Measurements from ENCODE around the gene AP5M1. TPM values are rescaled to one million over a fixed set of nuclear protein-coding genes. Genes with fewer than 3 reads are reported as not detected.
"Not testable (repeated sequence)": the region's sequence is repeated elsewhere in the genome, so short reads cannot be mapped to it uniquely, and the experiment has no call there.

The AP5M1 gene
- polyA plus RNA-seq, 3 donors = 15.3 to 26.2 (median 20.3) TPM

- no peak overlapping the region for H3K4me2 ChIP-seq (replicated peaks; ENCODE audit: extremely low read depth, low read length, poor library complexity, severe bottlenecking)
- Mint-ChIP-seq H3K4me3 (no peak overlapping the region), H3K27me3 (ENCODE audit: low read depth in 3 of 3) (peaks cover 0 to 2% (median 0%) of the 10 kb centered on the region in 3 donors), H3K9me3 (peaks cover 0 to 3% (median 2%) of the 10 kb centered on the region in 7 donors), H3K27ac (peak overlapping the region in 5 of 7 donors; percentile 12 to 73 (median 34)), H3K36me3 (peaks cover 10 to 21% of the 10 kb centered on the region in 2 donors), H3K4me1 (peaks cover 20% of the 10 kb centered on the region)
- peaks cover 91% of the 10 kb centered on the region for H3K79me2 ChIP-seq (ENCODE audit: insufficient read depth, low read length)
- no peaks in the 10 kb centered on the region for H3K27me3 ChIP-seq (ENCODE audit: control insufficient read depth in 2 of 2, insufficient read depth in 2 of 2, low read length in 2 of 2)
- H3K36me3 ChIP-seq (replicated peaks in 1 of 2; ENCODE audit: control insufficient read depth in 1 of 2, insufficient read depth in 2 of 2, low read length in 2 of 2) = peaks cover 3 to 5% of the 10 kb centered on the region in 2 donors
- intact Hi-C loops (cut with micrococcal nuclease) = no loop called here
- H2AFZ ChIP-seq (ENCODE audit: insufficient read depth, low read depth, low read length, poor library complexity, severe bottlenecking) = no peak overlapping the region
- no peak overlapping the region for H3K27ac ChIP-seq (ENCODE audit: low read depth in 1 of 2, low read length in 2 of 2)
- DNase-seq = no peak
- no peaks in the 10 kb centered on the region for H3K9me3 ChIP-seq (replicated peaks in 1 of 2; ENCODE audit: control insufficient read depth in 1 of 2, insufficient read depth in 1 of 2, low read length in 2 of 2)
- no peaks in the 10 kb centered on the region for H3K4me1 ChIP-seq (ENCODE audit: control insufficient read depth in 1 of 2, insufficient read depth in 2 of 2, low read length in 2 of 2)
- H3K4me3 ChIP-seq (replicated peaks in 1 of 3; ENCODE audit: low read depth in 2 of 3, low read length in 3 of 3) = no peak overlapping the region
- no peak overlapping the region for H3K9ac ChIP-seq (ENCODE audit: insufficient read depth, low read length, poor library complexity, severe bottlenecking)
- no peak for TF ChIP-seq CTCF (IDR thresholded peaks at IDR 0.05)
- peaks cover 89% of the 10 kb centered on the region for H4K20me1 ChIP-seq (ENCODE audit: insufficient read depth, low read length)
Measured at GRCh38 chr14:57254884-57255283, 13.9 kb upstream of the AP5M1 start.

GRCh38 chr14:57258221-57258620, 10.6 kb upstream of the AP5M1 start:
- H3K27me3 Mint-ChIP-seq (ENCODE audit: low read depth in 3 of 3); H3K36me3 ChIP-seq (replicated peaks in 1 of 2; ENCODE audit: control insufficient read depth in 1 of 2, insufficient read depth in 2 of 2, low read length in 2 of 2); H3K9ac ChIP-seq (ENCODE audit: insufficient read depth, low read length, poor library complexity, severe bottlenecking); H3K9me3 Mint-ChIP-seq; H3K27ac ChIP-seq (ENCODE audit: low read depth in 1 of 2, low read length in 2 of 2); H3K27ac Mint-ChIP-seq; H3K4me3 Mint-ChIP-seq; H3K4me1 ChIP-seq (ENCODE audit: control insufficient read depth in 1 of 2, insufficient read depth in 2 of 2, low read length in 2 of 2); H3K4me3 ChIP-seq (replicated peaks in 1 of 3; ENCODE audit: low read depth in 2 of 3, low read length in 3 of 3); intact Hi-C loops (cut with micrococcal nuclease); H3K9me3 ChIP-seq (replicated peaks in 1 of 2; ENCODE audit: control insufficient read depth in 1 of 2, insufficient read depth in 1 of 2, low read length in 2 of 2); DNase-seq; H3K4me2 ChIP-seq (replicated peaks; ENCODE audit: extremely low read depth, low read length, poor library complexity, severe bottlenecking); H2AFZ ChIP-seq (ENCODE audit: insufficient read depth, low read depth, low read length, poor library complexity, severe bottlenecking); H3K27me3 ChIP-seq (ENCODE audit: control insufficient read depth in 2 of 2, insufficient read depth in 2 of 2, low read length in 2 of 2): not testable (repeated sequence)
- no CpG with 5 or more reads among the region's 2 CpGs for WGBS (ENCODE audit: insufficient coverage)
- H4K20me1 ChIP-seq (ENCODE audit: insufficient read depth, low read length) = peaks cover 85% of the 10 kb centered on the region
- peaks cover 10 to 24% of the 10 kb centered on the region in 2 donors for H3K36me3 Mint-ChIP-seq
- H3K4me1 Mint-ChIP-seq = peaks cover 10% of the 10 kb centered on the region
- H3K79me2 ChIP-seq (ENCODE audit: insufficient read depth, low read length) = peaks cover 85% of the 10 kb centered on the region

All from CD14-positive monocyte (primary cell).